Stimulated activated CD4-positive, alpha-beta T cell treated with anti-CD3 and anti-CD28 coated beads, Interleukin-2, amount 100 ng/mL, for 24 hours (primary cell): ENCODE results near the gene GAL3ST1.
A peak's percentile ranks its signal among the peaks of the same experiment; 100 is the strongest.
"Not testable (repeated sequence)": the region's sequence is repeated elsewhere in the genome, so short reads cannot be mapped to it uniquely, and the experiment has no call there.

ENCODE experiments used
- DNase-seq, 2 donors: peaks; one replicate each; pipeline ENCODE4 v3.0.0-alpha.2; 2020

Gene GAL3ST1

GRCh38 chr22:30562366-30562765 lies 12.1 kb downstream of the GAL3ST1 start:
- no peak for DNase-seq

GRCh38 chr22:30561402-30562189 lies 12.9 kb downstream of the GAL3ST1 start:
- no peak for DNase-seq

GRCh38 chr22:30560643-30561202 lies 13.7 kb downstream of the GAL3ST1 start:
- not testable (repeated sequence) for DNase-seq

GRCh38 chr22:30559889-30560288 lies 14.6 kb downstream of the GAL3ST1 start:
- DNase-seq, result no peak

- no peak for DNase-seq
These were observed 17.2 kb downstream of the GAL3ST1 start for GRCh38 chr22:30557243-30557642.

GRCh38 chr22:30556388-30556787 lies 18.1 kb downstream of the GAL3ST1 start:
- DNase-seq, result no peak

- DNase-seq, result no peak
These were observed 18.9 kb downstream of the GAL3ST1 start for GRCh38 chr22:30555282-30556210.

- DNase-seq, result no peak
These were observed 20.5 kb downstream of the GAL3ST1 start for GRCh38 chr22:30553971-30554370.

GRCh38 chr22:30552719-30553118 lies 21.7 kb downstream of the GAL3ST1 start:
- DNase-seq, result no peak

GRCh38 chr22:30551813-30552212 lies 22.7 kb downstream of the GAL3ST1 start:
- DNase-seq, result not testable (repeated sequence)

GRCh38 chr22:30547188-30547587 lies 27.3 kb downstream of the GAL3ST1 start:
- DNase-seq, result no peak

- DNase-seq, result no peak
These were observed 27.8 kb downstream of the GAL3ST1 start, which contains the start of gene SEC14L6 for GRCh38 chr22:30546616-30547015. Gene SEC14L6, minus strand, starts transcription at chr22:30546741. Its CDS starts 59 bp downstream, at chr22:30546682.

- DNase-seq, result no peak
These were observed 31.7 kb downstream of the GAL3ST1 start for GRCh38 chr22:30542811-30543188.

GRCh38 chr22:30541961-30542810 lies 32.3 kb downstream of the GAL3ST1 start:
- peak in 1 of 2 donors; percentile 4 for DNase-seq

GRCh38 chr22:30541511-30541910 lies 33.0 kb downstream of the GAL3ST1 start:
- DNase-seq, result not testable (repeated sequence)

GRCh38 chr22:30539368-30539767 lies 35.1 kb downstream of the GAL3ST1 start:
- DNase-seq, result no peak

- no peak for DNase-seq
These were observed 36.2 kb downstream of the GAL3ST1 start for GRCh38 chr22:30538280-30538679.

GRCh38 chr22:30537083-30537731 lies 37.3 kb downstream of the GAL3ST1 start:
- no peak for DNase-seq

GRCh38 chr22:30535182-30535581 lies 39.3 kb downstream of the GAL3ST1 start:
- DNase-seq, result no peak

GRCh38 chr22:30531651-30532608 lies 42.5 kb downstream of the GAL3ST1 start:
- DNase-seq, result no peak

- no peak for DNase-seq
These were observed 47.8 kb downstream of the GAL3ST1 start for GRCh38 chr22:30526656-30527055.
